GM03348 (cell line): ENCODE measurements around the gene ENKUR.
A peak's percentile ranks its signal among the peaks of the same experiment; 100 is the strongest.
"Not testable (repeated sequence)": the region's sequence is repeated elsewhere in the genome, so short reads cannot be mapped to it uniquely, and the experiment has no call there.

Source experiments
- DNase-seq: peaks from one replicate; pipeline ENCODE4 v3.0.0; 2012; ENCODE audit warnings: low spot score

The ENKUR gene

DNA sequence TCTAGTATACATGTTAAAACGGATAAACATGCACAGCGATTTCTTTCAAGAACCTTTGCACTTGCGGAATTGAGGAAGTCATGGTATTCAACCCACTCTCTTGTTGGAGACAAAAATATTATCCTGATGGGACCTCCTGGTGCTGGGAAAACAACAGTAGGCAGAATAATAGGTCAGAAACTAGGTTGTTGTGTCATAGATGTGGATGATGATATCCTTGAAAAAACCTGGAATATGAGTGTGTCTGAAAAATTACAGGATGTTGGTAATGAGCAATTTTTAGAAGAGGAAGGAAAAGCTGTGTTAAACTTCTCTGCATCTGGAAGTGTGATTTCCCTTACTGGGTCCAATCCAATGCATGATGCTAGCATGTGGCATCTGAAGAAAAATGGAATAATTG is 7.3 kb upstream of the ENKUR start:
- no peak for DNase-seq

- DNase-seq = no peak
These were observed 2.7 kb upstream of the ENKUR start for GRCh38 chr10:25018703-25019102.

- DNase-seq = no peak
These were observed 1.7 kb upstream of the ENKUR start for GRCh38 chr10:25017661-25018060.

DNA sequence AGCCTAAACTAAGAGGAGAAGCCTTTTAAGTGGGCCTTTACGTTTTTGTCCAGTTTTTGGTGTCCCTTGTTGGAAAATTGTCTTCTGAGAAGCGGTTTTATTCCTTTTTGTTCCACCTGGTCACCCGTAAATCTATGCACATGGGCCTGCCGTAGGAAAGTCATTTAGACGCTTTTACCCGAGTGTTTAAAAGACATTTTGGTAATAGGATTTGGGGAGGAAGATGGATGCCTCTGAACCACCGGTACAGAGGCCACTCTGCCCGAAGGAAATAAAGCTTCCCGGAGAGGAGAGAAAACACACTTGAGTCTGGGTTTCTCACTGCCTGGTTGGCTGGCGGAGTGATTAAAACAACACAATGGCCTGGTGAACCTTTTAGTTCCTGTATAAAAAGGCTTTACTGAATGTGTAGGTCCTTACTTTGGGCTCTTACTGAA is 1.2 kb upstream of the ENKUR start:
- DNase-seq = peak; percentile 6

- DNase-seq = peak; percentile 99
These were observed 607 bp upstream of the ENKUR start, which contains the start of gene THNSL1 for GRCh38 chr10:25016376-25017153. Gene THNSL1 (plus strand): TSS chr10:25016612. CDS start chr10:25023224, 6,612 bp downstream.

DNA sequence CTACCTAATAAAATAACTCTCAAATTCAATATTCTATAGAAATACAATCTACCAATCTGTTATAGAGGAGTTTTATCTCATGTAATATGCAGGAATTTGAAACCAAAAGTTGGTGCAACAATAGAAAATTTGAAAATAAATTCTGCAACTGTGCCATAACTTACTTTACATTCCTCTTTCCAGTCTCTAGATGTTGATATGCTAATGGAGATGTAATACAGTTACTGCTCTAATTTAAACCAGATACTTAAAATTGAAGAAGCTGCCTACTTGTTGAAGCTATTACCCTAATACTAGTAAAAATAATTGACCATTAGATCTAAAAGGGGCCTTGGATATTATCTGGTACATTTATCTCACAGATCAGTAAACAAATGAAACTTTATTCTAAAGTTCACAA is 1.4 kb downstream of the ENKUR start:
- no peak for DNase-seq

DNA sequence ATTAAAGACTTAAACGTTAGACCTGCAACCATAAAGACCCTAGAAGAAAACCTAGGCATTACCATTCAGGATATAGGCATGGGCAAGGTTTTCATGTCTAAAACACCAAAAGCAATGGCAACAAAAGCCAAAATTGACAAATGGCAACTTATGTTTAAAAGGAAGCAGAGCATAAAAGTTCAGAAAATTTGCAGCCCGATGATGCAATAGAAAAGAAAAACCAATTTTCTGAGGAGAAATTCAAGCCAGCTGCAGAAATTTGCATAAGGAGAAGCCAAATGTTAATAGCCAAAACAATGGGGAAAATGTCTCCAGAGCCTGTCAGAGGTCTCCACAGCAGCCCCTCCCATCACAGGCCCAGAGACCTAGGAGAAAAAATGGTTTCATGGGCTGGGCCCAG is 4.4 kb downstream of the ENKUR start:
- DNase-seq = not testable (repeated sequence)

DNA sequence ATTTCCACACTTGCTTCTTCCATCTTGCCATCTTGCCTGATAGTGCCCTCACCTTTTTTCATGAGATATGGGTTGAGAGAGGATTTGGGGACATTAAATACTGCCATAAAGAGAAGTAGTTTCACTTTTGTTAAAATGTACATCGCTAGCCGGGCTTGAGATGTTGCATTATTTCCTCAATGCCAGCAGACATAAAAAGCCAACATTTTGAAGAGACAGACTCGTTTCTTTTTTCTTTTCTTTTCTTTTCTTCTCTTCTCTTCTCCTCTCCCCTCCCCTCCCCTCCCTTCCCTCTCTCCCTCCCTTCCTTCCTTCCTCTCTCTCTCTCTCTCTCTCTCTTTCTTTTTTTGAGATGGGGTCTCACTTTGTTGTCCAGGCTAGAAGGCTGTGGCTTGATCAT is 17.9 kb downstream of the ENKUR start:
- DNase-seq = no peak

DNA sequence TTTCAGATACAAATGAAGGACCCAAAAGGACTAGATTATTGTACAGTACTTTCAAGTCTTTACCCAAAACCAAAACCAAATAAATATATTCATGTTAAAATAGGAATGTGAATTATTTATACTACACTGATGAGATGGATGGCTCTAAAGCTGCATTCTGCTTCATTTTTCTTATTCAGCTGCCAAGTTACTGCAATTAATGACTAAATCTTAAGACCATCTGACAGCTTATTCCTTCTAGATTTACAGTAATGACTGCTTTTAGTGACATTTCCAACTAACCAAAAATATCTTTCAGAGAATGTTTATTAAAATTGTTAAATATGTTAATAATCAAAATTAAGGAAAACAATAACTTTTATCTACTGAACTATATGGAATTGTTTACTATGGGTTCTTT is 20.9 kb downstream of the ENKUR start:
- no peak for DNase-seq

- peak; percentile 15 for DNase-seq
These were observed 22.6 kb downstream of the ENKUR start for GRCh38 chr10:24993237-24993958.

GRCh38 chr10:24992512-24993133 is 23.3 kb downstream of the ENKUR start:
- no peak for DNase-seq

DNA sequence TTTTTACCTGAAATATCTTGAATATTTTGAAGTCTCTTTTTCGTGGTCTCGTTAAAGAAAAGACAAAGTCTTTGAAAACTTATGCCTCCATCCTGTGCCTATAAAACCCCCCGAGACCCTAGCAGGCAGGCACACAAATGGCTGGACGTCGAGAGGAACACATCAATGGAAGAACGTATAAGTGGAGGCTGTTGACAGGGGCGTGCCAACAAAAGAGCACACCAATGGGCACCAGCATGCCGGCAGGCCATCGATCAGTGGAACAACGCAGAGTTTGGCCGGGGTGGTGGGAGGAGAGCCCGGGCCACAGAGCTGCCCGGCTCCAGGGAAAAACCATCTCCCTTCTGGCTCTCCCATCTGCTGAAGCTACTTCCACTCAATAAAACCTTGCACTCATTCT is 24.7 kb downstream of the ENKUR start:
- no peak for DNase-seq

DNA sequence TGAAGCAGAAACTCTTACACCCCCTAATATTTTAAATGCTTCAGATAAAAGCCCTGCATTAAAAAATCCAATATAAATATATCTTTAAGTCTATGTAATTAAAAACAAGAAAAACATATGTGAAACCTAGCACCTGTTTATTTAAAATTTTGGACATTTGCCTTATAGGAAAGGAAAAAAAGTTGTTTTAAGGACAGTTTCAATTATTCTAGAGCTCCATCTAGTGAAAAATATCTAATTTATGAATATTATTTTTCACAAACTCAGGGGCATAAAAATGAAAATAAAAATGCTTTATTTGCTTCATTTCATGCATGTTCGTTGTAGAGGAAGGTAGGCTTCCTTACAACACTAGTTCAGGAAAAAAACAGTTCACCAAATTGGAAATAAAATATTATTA is 26.1 kb downstream of the ENKUR start:
- DNase-seq = no peak

GRCh38 chr10:24988831-24989640 is 26.9 kb downstream of the ENKUR start:
- no peak for DNase-seq

- DNase-seq = no peak
These were observed 31.1 kb downstream of the ENKUR start for GRCh38 chr10:24984906-24985305.

DNA sequence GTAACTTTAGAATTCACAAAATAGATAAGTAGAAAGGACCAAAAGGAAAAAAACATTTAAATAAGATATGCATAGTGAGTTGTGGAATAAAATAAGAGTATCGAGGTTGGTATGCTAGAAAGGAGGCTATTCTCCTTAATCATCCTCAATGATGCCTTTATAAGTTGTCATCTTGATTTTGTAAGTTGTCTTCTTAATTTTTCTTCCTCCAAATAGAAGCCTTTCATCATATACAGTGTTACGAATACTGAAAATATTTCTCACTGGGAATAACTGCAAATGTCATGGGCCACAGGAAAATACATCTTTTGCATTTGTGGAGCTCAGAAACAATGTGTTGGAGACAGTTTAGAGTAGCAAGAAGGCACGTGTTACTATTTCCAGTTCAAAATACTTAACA is 32.0 kb downstream of the ENKUR start:
- DNase-seq = peak; percentile 29

- no peak for DNase-seq
These were observed 32.8 kb downstream of the ENKUR start for GRCh38 chr10:24983130-24983529.

GRCh38 chr10:24982319-24983112 is 33.4 kb downstream of the ENKUR start:
- no peak for DNase-seq

- DNase-seq = no peak
These were observed 34.7 kb downstream of the ENKUR start for GRCh38 chr10:24981161-24981710.

DNA sequence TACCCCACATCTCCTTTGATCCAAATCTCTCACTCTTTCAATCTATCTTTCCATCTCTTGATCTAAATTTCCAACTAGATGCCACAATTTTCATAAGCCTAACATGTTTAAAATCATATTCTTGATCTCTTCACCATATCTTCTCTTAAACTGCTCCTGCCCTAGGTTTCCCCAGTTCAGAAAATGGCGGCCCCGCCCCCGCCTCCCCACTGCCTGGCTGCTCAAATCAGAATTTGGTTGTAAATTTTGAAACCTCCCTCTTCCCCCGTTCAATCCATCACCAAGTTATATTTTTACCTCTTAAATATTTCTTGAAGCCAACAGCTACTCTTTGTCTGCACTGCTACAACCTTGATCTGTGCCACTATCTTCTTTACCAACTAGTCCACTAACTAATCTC is 36.3 kb downstream of the ENKUR start:
- no peak for DNase-seq

DNA sequence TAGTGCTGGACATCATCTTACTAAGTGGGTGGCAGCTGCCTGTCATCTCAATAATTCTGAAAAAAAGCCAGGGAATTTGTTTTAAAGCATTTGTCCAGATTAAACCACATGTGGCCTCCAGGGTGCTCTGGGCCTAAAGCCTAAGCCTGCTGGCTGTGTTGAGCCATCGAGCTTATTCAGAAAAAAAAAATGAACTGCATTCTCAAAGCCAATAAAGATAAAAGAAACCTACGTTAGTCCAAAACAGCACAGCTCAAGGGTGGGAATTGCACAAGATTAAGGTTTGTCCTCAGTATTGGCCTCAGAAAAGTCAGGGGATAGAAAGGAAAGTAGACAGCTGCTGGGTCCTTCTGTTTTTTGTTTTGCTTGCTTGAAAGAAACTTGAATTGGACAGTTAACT is 41.0 kb downstream of the ENKUR start:
- DNase-seq = peak; percentile 78
